Measurements from ENCODE around the gene SEMA4A. TPM values are rescaled to one million over a fixed set of nuclear protein-coding genes. Genes with fewer than 3 reads are reported as not detected.

The SEMA4A gene
- total and polyA plus RNA-seq, 9 of the 15 experiments (the other 6 are each of a cell fraction or from before 2014, with no cell fraction given): 0.04 to 1.7 (median 0.45) TPM

DNA sequence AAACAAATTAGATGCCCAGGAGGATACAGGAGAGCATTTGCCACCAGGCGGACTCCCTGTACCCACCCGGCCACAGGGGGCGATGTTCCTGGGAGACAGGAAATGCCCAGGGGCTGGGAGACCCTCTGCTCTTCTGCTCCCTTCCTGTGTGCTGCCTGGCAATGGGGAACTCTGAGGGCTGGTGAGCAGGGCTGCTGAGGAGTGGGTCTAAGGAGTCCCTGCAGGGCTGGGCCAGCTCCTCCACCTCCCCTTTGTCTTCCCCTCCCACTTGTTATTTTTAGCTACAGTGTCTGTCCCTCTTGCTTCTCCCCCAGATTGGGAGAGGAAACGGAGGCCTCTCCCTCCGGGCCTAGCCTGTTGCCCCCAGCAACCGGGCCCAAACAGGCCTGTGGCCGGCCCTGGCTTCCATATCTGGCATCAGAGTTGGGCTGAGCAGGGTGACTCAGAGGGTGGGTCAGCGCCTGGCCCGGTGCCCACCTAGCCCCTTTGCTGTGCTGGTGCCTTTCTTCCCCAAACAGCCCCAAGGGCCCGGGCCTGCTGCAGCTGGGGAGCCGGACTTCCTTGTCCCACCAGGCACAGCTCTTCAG is 27.2 kb upstream of the SEMA4A start (continued):
- TF ChIP-seq, protein P1, sequence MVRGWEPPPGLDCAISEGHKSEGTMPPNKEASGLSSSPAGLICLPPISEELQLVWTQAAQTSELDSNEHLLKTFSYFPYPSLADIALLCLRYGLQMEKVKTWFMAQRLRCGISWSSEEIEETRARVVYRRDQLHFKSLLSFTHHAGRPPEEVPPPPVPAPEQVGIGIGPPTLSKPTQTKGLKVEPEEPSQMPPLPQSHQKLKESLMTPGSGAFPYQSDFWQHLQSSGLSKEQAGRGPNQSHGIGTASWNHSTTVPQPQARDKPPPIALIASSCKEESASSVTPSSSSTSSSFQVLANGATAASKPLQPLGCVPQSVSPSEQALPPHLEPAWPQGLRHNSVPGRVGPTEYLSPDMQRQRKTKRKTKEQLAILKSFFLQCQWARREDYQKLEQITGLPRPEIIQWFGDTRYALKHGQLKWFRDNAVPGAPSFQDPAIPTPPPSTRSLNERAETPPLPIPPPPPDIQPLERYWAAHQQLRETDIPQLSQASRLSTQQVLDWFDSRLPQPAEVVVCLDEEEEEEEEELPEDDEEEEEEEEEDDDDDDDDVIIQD (CRISPR knock-in tag; IDR thresholded peaks at IDR 0.05): no peak
- TF ChIP-seq ZNF717 (CRISPR knock-in tag; IDR thresholded peaks at IDR 0.05): no peak
- no peak for TF ChIP-seq RCOR1 (IDR thresholded peaks at IDR 0.05; ENCODE audit: borderline replicate concordance in 1 of 2, low read depth in 2 of 2, low read length in 2 of 2)
- TF ChIP-seq CBFA2T3 (IDR thresholded peaks at IDR 0.05): 0 out of 2 replicates have a peak, but pooled peaks have one; percentile 27
- no peak for TF ChIP-seq RBM34 (IDR thresholded peaks at IDR 0.05; ENCODE audit: borderline replicate concordance, insufficient read depth, low read length)
- TF ChIP-seq, protein P2, sequence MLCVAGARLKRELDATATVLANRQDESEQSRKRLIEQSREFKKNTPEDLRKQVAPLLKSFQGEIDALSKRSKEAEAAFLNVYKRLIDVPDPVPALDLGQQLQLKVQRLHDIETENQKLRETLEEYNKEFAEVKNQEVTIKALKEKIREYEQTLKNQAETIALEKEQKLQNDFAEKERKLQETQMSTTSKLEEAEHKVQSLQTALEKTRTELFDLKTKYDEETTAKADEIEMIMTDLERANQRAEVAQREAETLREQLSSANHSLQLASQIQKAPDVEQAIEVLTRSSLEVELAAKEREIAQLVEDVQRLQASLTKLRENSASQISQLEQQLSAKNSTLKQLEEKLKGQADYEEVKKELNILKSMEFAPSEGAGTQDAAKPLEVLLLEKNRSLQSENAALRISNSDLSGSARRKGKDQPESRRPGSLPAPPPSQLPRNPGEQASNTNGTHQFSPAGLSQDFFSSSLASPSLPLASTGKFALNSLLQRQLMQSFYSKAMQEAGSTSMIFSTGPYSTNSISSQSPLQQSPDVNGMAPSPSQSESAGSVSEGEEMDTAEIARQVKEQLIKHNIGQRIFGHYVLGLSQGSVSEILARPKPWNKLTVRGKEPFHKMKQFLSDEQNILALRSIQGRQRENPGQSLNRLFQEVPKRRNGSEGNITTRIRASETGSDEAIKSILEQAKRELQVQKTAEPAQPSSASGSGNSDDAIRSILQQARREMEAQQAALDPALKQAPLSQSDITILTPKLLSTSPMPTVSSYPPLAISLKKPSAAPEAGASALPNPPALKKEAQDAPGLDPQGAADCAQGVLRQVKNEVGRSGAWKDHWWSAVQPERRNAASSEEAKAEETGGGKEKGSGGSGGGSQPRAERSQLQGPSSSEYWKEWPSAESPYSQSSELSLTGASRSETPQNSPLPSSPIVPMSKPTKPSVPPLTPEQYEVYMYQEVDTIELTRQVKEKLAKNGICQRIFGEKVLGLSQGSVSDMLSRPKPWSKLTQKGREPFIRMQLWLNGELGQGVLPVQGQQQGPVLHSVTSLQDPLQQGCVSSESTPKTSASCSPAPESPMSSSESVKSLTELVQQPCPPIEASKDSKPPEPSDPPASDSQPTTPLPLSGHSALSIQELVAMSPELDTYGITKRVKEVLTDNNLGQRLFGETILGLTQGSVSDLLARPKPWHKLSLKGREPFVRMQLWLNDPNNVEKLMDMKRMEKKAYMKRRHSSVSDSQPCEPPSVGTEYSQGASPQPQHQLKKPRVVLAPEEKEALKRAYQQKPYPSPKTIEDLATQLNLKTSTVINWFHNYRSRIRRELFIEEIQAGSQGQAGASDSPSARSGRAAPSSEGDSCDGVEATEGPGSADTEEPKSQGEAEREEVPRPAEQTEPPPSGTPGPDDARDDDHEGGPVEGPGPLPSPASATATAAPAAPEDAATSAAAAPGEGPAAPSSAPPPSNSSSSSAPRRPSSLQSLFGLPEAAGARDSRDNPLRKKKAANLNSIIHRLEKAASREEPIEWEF (CRISPR knock-in tag; IDR thresholded peaks at IDR 0.05): no peak
- no peak for TF ChIP-seq ZNF785 (CRISPR knock-in tag; IDR thresholded peaks at IDR 0.05)
- TF ChIP-seq, protein P3, sequence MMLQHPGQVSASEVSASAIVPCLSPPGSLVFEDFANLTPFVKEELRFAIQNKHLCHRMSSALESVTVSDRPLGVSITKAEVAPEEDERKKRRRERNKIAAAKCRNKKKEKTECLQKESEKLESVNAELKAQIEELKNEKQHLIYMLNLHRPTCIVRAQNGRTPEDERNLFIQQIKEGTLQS (IDR thresholded peaks at IDR 0.05): peak; percentile 83
- TF ChIP-seq, protein P3 (CRISPR knock-in tag; conservative IDR thresholded peaks at IDR 0.05): peak; percentile 90
- no peak for TF ChIP-seq ADNP (tag; IDR thresholded peaks at IDR 0.05)
- TF ChIP-seq FOXJ2 (tag; IDR thresholded peaks at IDR 0.05): peak; percentile 97
- TF ChIP-seq ELF4 (CRISPR knock-in tag; IDR thresholded peaks at IDR 0.05): no peak
- TF ChIP-seq SRSF3 (IDR thresholded peaks at IDR 0.05; ENCODE audit: insufficient read depth, low read length): no peak
- no peak for TF ChIP-seq ZNF311 (CRISPR knock-in tag; IDR thresholded peaks at IDR 0.05)
- TF ChIP-seq, protein P4, sequence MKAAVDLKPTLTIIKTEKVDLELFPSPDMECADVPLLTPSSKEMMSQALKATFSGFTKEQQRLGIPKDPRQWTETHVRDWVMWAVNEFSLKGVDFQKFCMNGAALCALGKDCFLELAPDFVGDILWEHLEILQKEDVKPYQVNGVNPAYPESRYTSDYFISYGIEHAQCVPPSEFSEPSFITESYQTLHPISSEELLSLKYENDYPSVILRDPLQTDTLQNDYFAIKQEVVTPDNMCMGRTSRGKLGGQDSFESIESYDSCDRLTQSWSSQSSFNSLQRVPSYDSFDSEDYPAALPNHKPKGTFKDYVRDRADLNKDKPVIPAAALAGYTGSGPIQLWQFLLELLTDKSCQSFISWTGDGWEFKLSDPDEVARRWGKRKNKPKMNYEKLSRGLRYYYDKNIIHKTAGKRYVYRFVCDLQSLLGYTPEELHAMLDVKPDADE (conservative IDR thresholded peaks at IDR 0.05; ENCODE audit: control insufficient read depth, low read depth, low read length): peak; percentile 87; the same call in 1 of the 2 replicates
- TF ChIP-seq EP400 (IDR thresholded peaks at IDR 0.05): peak; percentile 42; the same call in 1 of the 2 replicates
- no peak for TF ChIP-seq SLC30A9 (CRISPR knock-in tag; IDR thresholded peaks at IDR 0.05)
- TF ChIP-seq ASH1L (IDR thresholded peaks at IDR 0.05; ENCODE audit: borderline replicate concordance, low read depth, partially characterized antibody): no peak
- 0 out of 2 replicates have a peak, but pooled peaks have one; percentile 82 for TF ChIP-seq KAT7 (CRISPR knock-in tag; IDR thresholded peaks at IDR 0.05; ENCODE audit: borderline replicate concordance)
- TF ChIP-seq SOX6 (IDR thresholded peaks at IDR 0.05): 0 out of 2 replicates have a peak, but pooled peaks have one; percentile 47
